HepG2 (cell line): ENCODE measurements around the gene NDUFS7. TPM values are rescaled to one million over a fixed set of nuclear protein-coding genes. Genes with fewer than 3 reads are reported as not detected.

Source experiments
- HOXA7 ChIP-seq: sonication (generic); formaldehyde crosslinking; IDR thresholded peaks from 2 replicates; pipeline ENCODE4 v1.8.1; 2022; ENCODE audit warnings: mild to moderate bottlenecking, missing genetic modification reagents, moderate library complexity
- NBN ChIP-seq: fragments of 450-650 bp; conservative IDR thresholded peaks from 2 replicates; pipeline ENCODE4 v1.6.1; 2017
- PAWR ChIP-seq: sonication (generic); formaldehyde crosslinking; IDR thresholded peaks from 2 replicates; pipeline ENCODE4 v1.4.0; 2020; ENCODE audit warnings: missing genetic modification reagents, mild to moderate bottlenecking, borderline replicate concordance
- PHF5A ChIP-seq: IDR thresholded peaks from one replicate; pipeline ENCODE4 v1.6.1; 2018; ENCODE audit warnings: low read depth, missing genetic modification reagents; ENCODE audit not compliant: unreplicated experiment
- RBM22 ChIP-seq: fragments of 200-400 bp; formaldehyde crosslinking; optimal IDR thresholded peaks from 2 replicates; pipeline ENCODE3; 2017; ENCODE audit warnings: mild to moderate bottlenecking, low read length, moderate library complexity
- RBM39 ChIP-seq: fragments of 200-400 bp; formaldehyde crosslinking; IDR thresholded peaks from one replicate; pipeline ENCODE4 v1.6.1; 2018; ENCODE audit warnings: antibody characterized with exemption, mild to moderate bottlenecking, low read depth, low read length; ENCODE audit not compliant: poor library complexity, severe bottlenecking
- RCOR2 ChIP-seq: IDR thresholded peaks from 2 replicates; pipeline ENCODE4 v1.6.1; 2016; ENCODE audit warnings: missing biosample characterization, missing genetic modification reagents
- SIN3A ChIP-seq: IDR thresholded peaks from 2 replicates; pipeline ENCODE4 v1.6.1; 2011; ENCODE audit warnings: low read depth, mild to moderate bottlenecking, control low read depth, low read length, borderline replicate concordance
- SSRP1 ChIP-seq: IDR thresholded peaks from 2 replicates; pipeline ENCODE4 v1.6.1; 2016; ENCODE audit warnings: control low read depth
- ZBTB8A ChIP-seq: sonication (generic); formaldehyde crosslinking; IDR thresholded peaks from 2 replicates; pipeline ENCODE4 v1.4.0; 2020; ENCODE audit warnings: mild to moderate bottlenecking, low read depth, missing genetic modification reagents, borderline replicate concordance
- ZNF10 ChIP-seq: sonication (generic); formaldehyde crosslinking; IDR thresholded peaks from 2 replicates; pipeline ENCODE4 v1.4.0; 2020; ENCODE audit warnings: mild to moderate bottlenecking, low read depth, missing genetic modification reagents, borderline replicate concordance
- ZNF543 ChIP-seq: sonication (generic); formaldehyde crosslinking; IDR thresholded peaks from 2 replicates; pipeline ENCODE4 v1.4.0; 2020; ENCODE audit warnings: mild to moderate bottlenecking, missing genetic modification reagents
- ZNF703 ChIP-seq: sonication (generic); formaldehyde crosslinking; IDR thresholded peaks from 2 replicates; pipeline ENCODE4 v1.5.1; 2020; ENCODE audit warnings: missing genetic modification reagents, mild to moderate bottlenecking, moderate library complexity, borderline replicate concordance
- ZNF720 ChIP-seq: sonication (generic); formaldehyde crosslinking; IDR thresholded peaks from 2 replicates; pipeline ENCODE4 v1.4.0; 2020; ENCODE audit warnings: missing genetic modification reagents
- polyA plus RNA-seq, 8 experiments: library from polyadenylated mRNA; depleted of rRNA in 3 of 8; stranded (reverse) in 7 of 8; unstranded in 1 of 8; fragments of >200 nt; fragmentation: Illumina TruSeq in 4 of 8; extraction: Trizol in 4 of 8; gene quantifications; 2 replicates each; pipeline versions ENCODE4 v1.2.1 to v1.2.3, GENCODE V29; 2011 to 2016; ENCODE audit warnings: low read depth in 4 of 8, missing spikeins in 1 of 8, mixed read lengths in 1 of 8; ENCODE audit not compliant: insufficient read depth in 1 of 8
- total RNA-seq, 5 experiments: library from RNA; depleted of rRNA; stranded (reverse); fragments of >200 nt; fragmentation: Illumina TruSeq; extraction: Trizol; gene quantifications; 2 replicates each; pipeline ENCODE4 v1.2.3, GENCODE V29; 2016; ENCODE audit warnings: low read depth in 1 of 5
- TF ChIP-seq, protein P1 (sequence below): sonication (generic); formaldehyde crosslinking; conservative IDR thresholded peaks from 2 replicates; pipeline ENCODE4 v1.8.0; 2022; ENCODE audit warnings: missing genetic modification reagents
- TF ChIP-seq, protein P2 (sequence below): sonication (generic); formaldehyde crosslinking; IDR thresholded peaks from 2 replicates; pipeline ENCODE4 v1.8.1; 2023; ENCODE audit warnings: mild to moderate bottlenecking, missing genetic modification reagents
- TF ChIP-seq, protein P3 (sequence below): sonication (generic); formaldehyde crosslinking; IDR thresholded peaks from 2 replicates; pipeline ENCODE4 v1.5.0; 2020; ENCODE audit warnings: missing genetic modification reagents
- TF ChIP-seq, protein P4 (sequence below): sonication (generic); formaldehyde crosslinking; IDR thresholded peaks from 2 replicates; pipeline ENCODE4 v1.4.0; 2020; ENCODE audit warnings: missing genetic modification reagents
- TF ChIP-seq, protein P5 (sequence below): sonication (generic); formaldehyde crosslinking; IDR thresholded peaks from 2 replicates; pipeline ENCODE4 v1.5.1; 2020; ENCODE audit warnings: missing genetic modification reagents, mild to moderate bottlenecking, borderline replicate concordance

NDUFS7 gene
- total and polyA plus RNA-seq, 2 of the 13 experiments (the other 11 are each of a cell fraction or from before 2014, with no cell fraction given), result 34.3 to 66.9 TPM

DNA sequence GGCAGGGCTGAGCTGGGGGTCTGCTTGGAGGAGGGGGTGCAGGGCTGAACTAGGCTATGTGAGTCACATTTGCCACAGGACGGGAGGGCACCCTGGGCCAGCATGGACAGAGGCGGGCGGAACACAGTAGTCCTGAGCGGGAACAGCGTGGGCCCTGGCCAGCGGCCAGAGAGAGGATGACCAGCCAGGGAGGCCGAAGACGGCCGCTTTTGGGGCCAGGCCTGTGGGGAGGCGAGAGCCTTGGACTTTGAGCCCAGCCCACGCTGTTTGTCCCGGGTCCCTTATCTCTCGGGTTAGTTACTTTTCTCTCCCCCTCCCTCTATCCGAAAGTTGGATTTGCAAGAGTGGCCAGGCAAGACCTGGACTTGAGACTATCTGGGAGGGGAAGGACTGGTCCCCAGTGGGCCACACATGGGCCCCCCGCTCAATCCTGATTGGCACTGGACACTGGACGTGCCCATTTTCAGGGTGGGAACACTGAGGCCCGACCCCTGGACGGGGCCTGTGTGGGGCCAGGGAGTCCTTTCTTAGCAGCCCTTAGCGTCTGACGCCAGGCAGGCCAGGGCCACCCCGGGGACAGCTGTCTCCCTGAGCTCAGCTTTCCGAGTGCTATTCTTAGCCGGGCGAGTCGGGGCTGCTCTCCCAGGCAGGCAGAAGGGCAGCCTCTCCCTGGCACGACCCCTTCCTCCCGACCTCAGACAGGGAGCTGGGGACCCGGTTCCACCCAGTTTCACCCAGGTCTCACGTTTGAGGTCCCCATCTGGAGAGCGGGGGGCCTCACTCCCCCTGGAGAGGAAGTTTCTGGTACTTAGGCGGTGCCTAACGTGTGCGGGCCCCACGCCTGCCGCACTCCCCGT is 16.8 kb downstream of the NDUFS7 start (continued):
- TF ChIP-seq, protein P1, sequence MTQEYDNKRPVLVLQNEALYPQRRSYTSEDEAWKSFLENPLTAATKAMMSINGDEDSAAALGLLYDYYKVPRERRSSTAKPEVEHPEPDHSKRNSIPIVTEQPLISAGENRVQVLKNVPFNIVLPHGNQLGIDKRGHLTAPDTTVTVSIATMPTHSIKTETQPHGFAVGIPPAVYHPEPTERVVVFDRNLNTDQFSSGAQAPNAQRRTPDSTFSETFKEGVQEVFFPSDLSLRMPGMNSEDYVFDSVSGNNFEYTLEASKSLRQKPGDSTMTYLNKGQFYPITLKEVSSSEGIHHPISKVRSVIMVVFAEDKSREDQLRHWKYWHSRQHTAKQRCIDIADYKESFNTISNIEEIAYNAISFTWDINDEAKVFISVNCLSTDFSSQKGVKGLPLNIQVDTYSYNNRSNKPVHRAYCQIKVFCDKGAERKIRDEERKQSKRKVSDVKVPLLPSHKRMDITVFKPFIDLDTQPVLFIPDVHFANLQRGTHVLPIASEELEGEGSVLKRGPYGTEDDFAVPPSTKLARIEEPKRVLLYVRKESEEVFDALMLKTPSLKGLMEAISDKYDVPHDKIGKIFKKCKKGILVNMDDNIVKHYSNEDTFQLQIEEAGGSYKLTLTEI (CRISPR knock-in tag), result no peak
- TF ChIP-seq ZNF543 (CRISPR knock-in tag), result peak; percentile 8; the same call in 1 of the 2 replicates
- peak; percentile 39 for TF ChIP-seq RBM39
- TF ChIP-seq, protein P2, sequence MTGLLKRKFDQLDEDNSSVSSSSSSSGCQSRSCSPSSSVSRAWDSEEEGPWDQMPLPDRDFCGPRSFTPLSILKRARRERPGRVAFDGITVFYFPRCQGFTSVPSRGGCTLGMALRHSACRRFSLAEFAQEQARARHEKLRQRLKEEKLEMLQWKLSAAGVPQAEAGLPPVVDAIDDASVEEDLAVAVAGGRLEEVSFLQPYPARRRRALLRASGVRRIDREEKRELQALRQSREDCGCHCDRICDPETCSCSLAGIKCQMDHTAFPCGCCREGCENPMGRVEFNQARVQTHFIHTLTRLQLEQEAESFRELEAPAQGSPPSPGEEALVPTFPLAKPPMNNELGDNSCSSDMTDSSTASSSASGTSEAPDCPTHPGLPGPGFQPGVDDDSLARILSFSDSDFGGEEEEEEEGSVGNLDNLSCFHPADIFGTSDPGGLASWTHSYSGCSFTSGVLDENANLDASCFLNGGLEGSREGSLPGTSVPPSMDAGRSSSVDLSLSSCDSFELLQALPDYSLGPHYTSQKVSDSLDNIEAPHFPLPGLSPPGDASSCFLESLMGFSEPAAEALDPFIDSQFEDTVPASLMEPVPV (CRISPR knock-in tag), result peak; percentile 59
- TF ChIP-seq PHF5A (CRISPR knock-in tag), result peak; percentile 72
- no peak; the same call in 1 of the 2 replicates for TF ChIP-seq SIN3A
- TF ChIP-seq, protein P3, sequence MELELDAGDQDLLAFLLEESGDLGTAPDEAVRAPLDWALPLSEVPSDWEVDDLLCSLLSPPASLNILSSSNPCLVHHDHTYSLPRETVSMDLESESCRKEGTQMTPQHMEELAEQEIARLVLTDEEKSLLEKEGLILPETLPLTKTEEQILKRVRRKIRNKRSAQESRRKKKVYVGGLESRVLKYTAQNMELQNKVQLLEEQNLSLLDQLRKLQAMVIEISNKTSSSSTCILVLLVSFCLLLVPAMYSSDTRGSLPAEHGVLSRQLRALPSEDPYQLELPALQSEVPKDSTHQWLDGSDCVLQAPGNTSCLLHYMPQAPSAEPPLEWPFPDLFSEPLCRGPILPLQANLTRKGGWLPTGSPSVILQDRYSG (CRISPR knock-in tag), result no peak
- TF ChIP-seq RBM22, result peak; percentile 93
- peak; percentile 40; the same call in 1 of the 2 replicates for TF ChIP-seq ZNF703 (CRISPR knock-in tag)
- TF ChIP-seq NBN, result no peak
- TF ChIP-seq, protein P4, sequence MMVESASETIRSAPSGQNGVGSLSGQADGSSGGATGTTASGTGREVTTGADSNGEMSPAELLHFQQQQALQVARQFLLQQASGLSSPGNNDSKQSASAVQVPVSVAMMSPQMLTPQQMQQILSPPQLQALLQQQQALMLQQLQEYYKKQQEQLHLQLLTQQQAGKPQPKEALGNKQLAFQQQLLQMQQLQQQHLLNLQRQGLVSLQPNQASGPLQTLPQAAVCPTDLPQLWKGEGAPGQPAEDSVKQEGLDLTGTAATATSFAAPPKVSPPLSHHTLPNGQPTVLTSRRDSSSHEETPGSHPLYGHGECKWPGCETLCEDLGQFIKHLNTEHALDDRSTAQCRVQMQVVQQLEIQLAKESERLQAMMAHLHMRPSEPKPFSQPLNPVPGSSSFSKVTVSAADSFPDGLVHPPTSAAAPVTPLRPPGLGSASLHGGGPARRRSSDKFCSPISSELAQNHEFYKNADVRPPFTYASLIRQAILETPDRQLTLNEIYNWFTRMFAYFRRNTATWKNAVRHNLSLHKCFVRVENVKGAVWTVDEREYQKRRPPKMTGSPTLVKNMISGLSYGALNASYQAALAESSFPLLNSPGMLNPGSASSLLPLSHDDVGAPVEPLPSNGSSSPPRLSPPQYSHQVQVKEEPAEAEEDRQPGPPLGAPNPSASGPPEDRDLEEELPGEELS, result peak; percentile 68
- peak; percentile 32; the same call in 1 of the 2 replicates for TF ChIP-seq PAWR (CRISPR knock-in tag)
- TF ChIP-seq, protein P5, sequence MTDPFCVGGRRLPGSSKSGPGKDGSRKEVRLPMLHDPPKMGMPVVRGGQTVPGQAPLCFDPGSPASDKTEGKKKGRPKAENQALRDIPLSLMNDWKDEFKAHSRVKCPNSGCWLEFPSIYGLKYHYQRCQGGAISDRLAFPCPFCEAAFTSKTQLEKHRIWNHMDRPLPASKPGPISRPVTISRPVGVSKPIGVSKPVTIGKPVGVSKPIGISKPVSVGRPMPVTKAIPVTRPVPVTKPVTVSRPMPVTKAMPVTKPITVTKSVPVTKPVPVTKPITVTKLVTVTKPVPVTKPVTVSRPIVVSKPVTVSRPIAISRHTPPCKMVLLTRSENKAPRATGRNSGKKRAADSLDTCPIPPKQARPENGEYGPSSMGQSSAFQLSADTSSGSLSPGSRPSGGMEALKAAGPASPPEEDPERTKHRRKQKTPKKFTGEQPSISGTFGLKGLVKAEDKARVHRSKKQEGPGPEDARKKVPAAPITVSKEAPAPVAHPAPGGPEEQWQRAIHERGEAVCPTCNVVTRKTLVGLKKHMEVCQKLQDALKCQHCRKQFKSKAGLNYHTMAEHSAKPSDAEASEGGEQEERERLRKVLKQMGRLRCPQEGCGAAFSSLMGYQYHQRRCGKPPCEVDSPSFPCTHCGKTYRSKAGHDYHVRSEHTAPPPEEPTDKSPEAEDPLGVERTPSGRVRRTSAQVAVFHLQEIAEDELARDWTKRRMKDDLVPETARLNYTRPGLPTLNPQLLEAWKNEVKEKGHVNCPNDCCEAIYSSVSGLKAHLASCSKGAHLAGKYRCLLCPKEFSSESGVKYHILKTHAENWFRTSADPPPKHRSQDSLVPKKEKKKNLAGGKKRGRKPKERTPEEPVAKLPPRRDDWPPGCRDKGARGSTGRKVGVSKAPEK (CRISPR knock-in tag), result no peak
- no peak for TF ChIP-seq SSRP1 (CRISPR knock-in tag)
- TF ChIP-seq ZNF720, result no peak
- TF ChIP-seq ZNF10 (CRISPR knock-in tag), result no peak
- no peak for TF ChIP-seq ZBTB8A
- TF ChIP-seq HOXA7 (CRISPR knock-in tag), result no peak
- TF ChIP-seq RCOR2 (CRISPR knock-in tag), result peak; percentile 97
